GM23338 (cell line): ENCODE results near the gene TPM1. TPM values are rescaled to one million over a fixed set of nuclear protein-coding genes. Genes with fewer than 3 reads are reported as not detected.

Experiments
- ATAC-seq: fragments of 200-7000 bp; cut with Tn5 transposase; 3 replicates; pipeline ENCODE4 v1.9.1; 2020
- DNase-seq: peaks from one replicate; pipeline ENCODE4 v3.0.0-alpha.2; 2015; ENCODE audit warnings: low spot score
- H2AFZ ChIP-seq: fragments of 200-600 bp; sonication (generic); 2 replicates; pipeline ENCODE4 v1.8.0; 2016; ENCODE audit warnings: antibody characterized with exemption, mild to moderate bottlenecking, moderate library complexity
- H3F3A ChIP-seq: fragments of 200-600 bp; sonication (generic); replicated peaks from 2 replicates; pipeline ENCODE4 v1.8.0; 2017; ENCODE audit warnings: antibody characterized with exemption, mixed run types, low read depth
- H3K27ac ChIP-seq: fragments of 200-600 bp; sonication (generic); 2 replicates; pipeline ENCODE4 v1.6.1; 2016; ENCODE audit warnings: low read depth
- H3K27me3 ChIP-seq: fragments of 200-600 bp; sonication (generic); 2 replicates; pipeline ENCODE4 v1.8.0; 2016; ENCODE audit warnings: mild to moderate bottlenecking, mixed run types, moderate library complexity; ENCODE audit not compliant: insufficient read depth
- H3K36me3 ChIP-seq: fragments of 200-600 bp; sonication (generic); 2 replicates; pipeline ENCODE4 v1.8.0; 2016; ENCODE audit warnings: mild to moderate bottlenecking; ENCODE audit not compliant: insufficient read depth
- H3K4me1 ChIP-seq: fragments of 200-600 bp; sonication (generic); 2 replicates; pipeline ENCODE4 v1.8.0; 2016; ENCODE audit warnings: mild to moderate bottlenecking, moderate library complexity; ENCODE audit not compliant: insufficient read depth
- H3K4me2 ChIP-seq: fragments of 200-600 bp; sonication (generic); 2 replicates; pipeline ENCODE4 v1.7.1; 2017; ENCODE audit warnings: mixed run types
- H3K4me3 ChIP-seq: fragments of 200-600 bp; sonication (generic); 2 replicates; pipeline ENCODE4 v1.6.1; 2016; ENCODE audit warnings: mixed run types
- H3K79me2 ChIP-seq: fragments of 200-600 bp; sonication (generic); replicated peaks from 2 replicates; pipeline ENCODE4 v1.8.0; 2017; ENCODE audit warnings: mild to moderate bottlenecking; ENCODE audit not compliant: insufficient read depth
- H3K9me2 ChIP-seq: fragments of 200-600 bp; sonication (generic); 2 replicates; pipeline ENCODE4 v1.8.0; 2017; ENCODE audit not compliant: insufficient read depth
- H4K20me1 ChIP-seq: fragments of 200-600 bp; sonication (generic); replicated peaks from 2 replicates; pipeline ENCODE4 v1.8.0; 2017; ENCODE audit warnings: mild to moderate bottlenecking; ENCODE audit not compliant: insufficient read depth
- H3K27ac Mint-ChIP-seq: 2 replicates; pipeline ENCODE4 v1.8.0; 2020; ENCODE audit warnings: inconsistent platforms, mild to moderate bottlenecking, moderate library complexity, mixed read lengths
- H3K27me3 Mint-ChIP-seq: 3 replicates; pipeline ENCODE4 v1.8.0; 2022; ENCODE audit warnings: low read depth, mild to moderate bottlenecking, moderate library complexity, mixed read lengths, inconsistent platforms; ENCODE audit not compliant: insufficient read depth, poor library complexity
- H3K36me3 Mint-ChIP-seq: 3 replicates; pipeline ENCODE4 v1.8.0; 2021; ENCODE audit warnings: low read depth, mild to moderate bottlenecking, inconsistent platforms, moderate library complexity, mixed read lengths
- H3K4me1 Mint-ChIP-seq: 3 replicates; pipeline ENCODE4 v1.8.0; 2020; ENCODE audit warnings: mild to moderate bottlenecking, inconsistent platforms, mixed read lengths
- H3K4me3 Mint-ChIP-seq: 3 replicates; pipeline ENCODE4 v1.8.0; 2021; ENCODE audit warnings: moderate library complexity, mild to moderate bottlenecking, inconsistent platforms, mixed read lengths
- H3K9me3 Mint-ChIP-seq: 3 replicates; pipeline ENCODE4 v1.8.0; 2020; ENCODE audit warnings: moderate library complexity, mild to moderate bottlenecking, inconsistent platforms, mixed read lengths
- CREB1 ChIP-seq: fragments of 250-450 bp; sonication (Bioruptor Pico); IDR thresholded peaks from 2 replicates; pipeline ENCODE4 v1.5.0; 2020; ENCODE audit warnings: low read depth, mild to moderate bottlenecking, moderate library complexity
- ETS1 ChIP-seq: IDR thresholded peaks from 2 replicates; pipeline ENCODE4 v1.6.1; 2016; ENCODE audit warnings: antibody characterized with exemption
- EZH2 ChIP-seq: fragments of 200-600 bp; sonication (generic); IDR thresholded peaks from one replicate; pipeline ENCODE4 v1.8.0; 2017; ENCODE audit warnings: antibody characterized with exemption, mild to moderate bottlenecking, low read depth; ENCODE audit not compliant: unreplicated experiment
- EZH2phosphoT487 ChIP-seq: fragments of 200-600 bp; sonication (generic); IDR thresholded peaks from one replicate; pipeline ENCODE4 v1.8.1; 2018; ENCODE audit warnings: antibody characterized with exemption; ENCODE audit not compliant: unreplicated experiment
- JUNB ChIP-seq: IDR thresholded peaks from one replicate; pipeline ENCODE4 v1.6.1; 2016; ENCODE audit warnings: antibody characterized with exemption; ENCODE audit not compliant: unreplicated experiment
- NANOG ChIP-seq: IDR thresholded peaks from 2 replicates; pipeline ENCODE4 v1.6.1; 2016; ENCODE audit warnings: antibody characterized with exemption, borderline replicate concordance
- POLR2AphosphoS5 ChIP-seq: IDR thresholded peaks from 2 replicates; pipeline ENCODE4 v1.6.1; 2016; ENCODE audit warnings: antibody characterized with exemption, low read depth
- STAT1 ChIP-seq: IDR thresholded peaks from one replicate; pipeline ENCODE4 v1.6.1; 2016; ENCODE audit warnings: antibody characterized with exemption; ENCODE audit not compliant: unreplicated experiment
- ZNF114 ChIP-seq: fragments of 250-450 bp; sonication (Bioruptor Pico); IDR thresholded peaks from 2 replicates; pipeline ENCODE4 v1.5.0; 2020; ENCODE audit warnings: mild to moderate bottlenecking, moderate library complexity
- ZNF331 ChIP-seq: fragments of 250-450 bp; sonication (Bioruptor Pico); IDR thresholded peaks from 2 replicates; pipeline ENCODE4 v1.5.0; 2020; ENCODE audit warnings: low read depth, mild to moderate bottlenecking, moderate library complexity
- polyA plus RNA-seq: library from polyadenylated mRNA; unstranded; fragments of >200 nt; fragmentation: Nextera tagmentation; extraction: Ambion mirVana; gene quantifications from 2 replicates; pipeline ENCODE4 v1.2.1, GENCODE V29; 2016
- total RNA-seq: library from RNA; depleted of rRNA; stranded (reverse); fragments of >200 nt; shearing (Covaris generic); gene quantifications from 2 replicates; pipeline ENCODE4 v1.2.3, GENCODE V29; 2014
- TF ChIP-seq, protein P1 (sequence below): IDR thresholded peaks from one replicate; pipeline ENCODE4 v1.6.1; 2018; ENCODE audit warnings: antibody characterized with exemption; ENCODE audit not compliant: unreplicated experiment
- TF ChIP-seq, protein P2 (sequence below): fragments of 250-450 bp; sonication (Bioruptor Pico); IDR thresholded peaks from 2 replicates; pipeline ENCODE4 v1.5.0; 2020; ENCODE audit warnings: mild to moderate bottlenecking, moderate library complexity
- TF ChIP-seq, protein P3 (sequence below), 2 experiments: fragments of 200-600 bp in 1 of 2; sonication (generic) in 1 of 2; conservative IDR thresholded peaks; 2 replicates each; pipeline versions ENCODE4 v1.5.1 to v1.6.1; 2016 to 2017; ENCODE audit warnings: antibody characterized with exemption in 2 of 2, low read depth in 2 of 2, mild to moderate bottlenecking in 2 of 2, moderate library complexity in 1 of 2

The TPM1 gene
- total and polyA plus RNA-seq, 2 experiments from 2014 or later: 449 to 913 TPM

DNA sequence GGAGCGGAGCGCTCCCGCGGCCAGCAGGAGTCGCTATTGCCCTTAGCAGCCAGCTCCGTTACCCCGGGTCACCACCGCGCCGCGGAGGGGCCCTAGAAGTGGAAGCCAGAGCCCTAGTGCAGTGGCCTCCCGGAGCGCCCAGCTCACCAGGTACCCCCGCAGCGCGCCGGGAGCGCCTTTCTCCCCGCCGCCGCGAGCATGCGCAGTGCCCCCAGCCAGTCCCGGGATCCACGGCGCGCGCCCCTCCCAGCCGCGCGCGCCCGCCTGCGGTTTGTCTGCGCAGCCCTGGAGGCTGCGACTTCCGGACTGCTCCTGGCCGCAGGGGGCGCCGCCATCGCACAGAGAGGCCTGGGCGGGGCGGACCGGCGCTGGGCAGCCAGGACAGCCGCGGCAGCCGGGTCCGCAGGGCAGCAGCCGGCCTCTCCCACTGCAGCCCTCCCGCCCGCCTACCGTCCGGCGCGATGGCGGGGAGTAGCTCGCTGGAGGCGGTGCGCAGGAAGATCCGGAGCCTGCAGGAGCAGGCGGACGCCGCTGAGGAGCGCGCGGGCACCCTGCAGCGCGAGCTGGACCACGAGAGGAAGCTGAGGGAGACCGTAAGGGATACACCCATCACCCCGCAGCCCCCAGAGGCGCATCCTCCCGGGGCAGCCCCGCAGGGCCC lies 5.7 kb downstream of the TPM1 start:
- Histone ChIP-seq H3K36me3 (peaks cover 21% of the 10 kb centered on the region; the same call in 1 of the 2 replicates), H2AFZ (no peak overlapping the region), H3K79me2 (peaks cover 57% of the 10 kb centered on the region), H3K4me1 (peaks cover 52% of the 10 kb centered on the region), H3K27me3 (no peaks in the 10 kb centered on the region), H3K4me3 (peak overlapping the region; percentile 85), H3F3A (peaks cover 22% of the 10 kb centered on the region), H3K27ac (peak overlapping the region; percentile 78), H3K9me2 (no peaks in the 10 kb centered on the region), H4K20me1 (peaks cover 27% of the 10 kb centered on the region; the same call in 1 of the 2 replicates), H3K4me2 (peak overlapping the region; percentile 93)
- Mint-ChIP-seq H3K4me3 (peak overlapping the region; percentile 85), H3K27ac (0 out of 2 replicates have a peak overlapping the region, but pooled peaks have one; percentile 85), H3K9me3 (no peaks in the 10 kb centered on the region; the same call in 2 of the 3 replicates), H3K27me3 (peaks cover 39% of the 10 kb centered on the region), H3K36me3 (peaks cover 84% of the 10 kb centered on the region), H3K4me1 (peaks cover 79% of the 10 kb centered on the region)
- ATAC-seq: peak; percentile 65
- DNase-seq: peak; percentile 96
- TF ChIP-seq, protein P1, sequence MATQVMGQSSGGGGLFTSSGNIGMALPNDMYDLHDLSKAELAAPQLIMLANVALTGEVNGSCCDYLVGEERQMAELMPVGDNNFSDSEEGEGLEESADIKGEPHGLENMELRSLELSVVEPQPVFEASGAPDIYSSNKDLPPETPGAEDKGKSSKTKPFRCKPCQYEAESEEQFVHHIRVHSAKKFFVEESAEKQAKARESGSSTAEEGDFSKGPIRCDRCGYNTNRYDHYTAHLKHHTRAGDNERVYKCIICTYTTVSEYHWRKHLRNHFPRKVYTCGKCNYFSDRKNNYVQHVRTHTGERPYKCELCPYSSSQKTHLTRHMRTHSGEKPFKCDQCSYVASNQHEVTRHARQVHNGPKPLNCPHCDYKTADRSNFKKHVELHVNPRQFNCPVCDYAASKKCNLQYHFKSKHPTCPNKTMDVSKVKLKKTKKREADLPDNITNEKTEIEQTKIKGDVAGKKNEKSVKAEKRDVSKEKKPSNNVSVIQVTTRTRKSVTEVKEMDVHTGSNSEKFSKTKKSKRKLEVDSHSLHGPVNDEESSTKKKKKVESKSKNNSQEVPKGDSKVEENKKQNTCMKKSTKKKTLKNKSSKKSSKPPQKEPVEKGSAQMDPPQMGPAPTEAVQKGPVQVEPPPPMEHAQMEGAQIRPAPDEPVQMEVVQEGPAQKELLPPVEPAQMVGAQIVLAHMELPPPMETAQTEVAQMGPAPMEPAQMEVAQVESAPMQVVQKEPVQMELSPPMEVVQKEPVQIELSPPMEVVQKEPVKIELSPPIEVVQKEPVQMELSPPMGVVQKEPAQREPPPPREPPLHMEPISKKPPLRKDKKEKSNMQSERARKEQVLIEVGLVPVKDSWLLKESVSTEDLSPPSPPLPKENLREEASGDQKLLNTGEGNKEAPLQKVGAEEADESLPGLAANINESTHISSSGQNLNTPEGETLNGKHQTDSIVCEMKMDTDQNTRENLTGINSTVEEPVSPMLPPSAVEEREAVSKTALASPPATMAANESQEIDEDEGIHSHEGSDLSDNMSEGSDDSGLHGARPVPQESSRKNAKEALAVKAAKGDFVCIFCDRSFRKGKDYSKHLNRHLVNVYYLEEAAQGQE: no peak
- no peak for TF ChIP-seq EZH2
- no peak for TF ChIP-seq ZNF331
- no peak for TF ChIP-seq ZNF114 (CRISPR knock-in tag)
- TF ChIP-seq, protein P2, sequence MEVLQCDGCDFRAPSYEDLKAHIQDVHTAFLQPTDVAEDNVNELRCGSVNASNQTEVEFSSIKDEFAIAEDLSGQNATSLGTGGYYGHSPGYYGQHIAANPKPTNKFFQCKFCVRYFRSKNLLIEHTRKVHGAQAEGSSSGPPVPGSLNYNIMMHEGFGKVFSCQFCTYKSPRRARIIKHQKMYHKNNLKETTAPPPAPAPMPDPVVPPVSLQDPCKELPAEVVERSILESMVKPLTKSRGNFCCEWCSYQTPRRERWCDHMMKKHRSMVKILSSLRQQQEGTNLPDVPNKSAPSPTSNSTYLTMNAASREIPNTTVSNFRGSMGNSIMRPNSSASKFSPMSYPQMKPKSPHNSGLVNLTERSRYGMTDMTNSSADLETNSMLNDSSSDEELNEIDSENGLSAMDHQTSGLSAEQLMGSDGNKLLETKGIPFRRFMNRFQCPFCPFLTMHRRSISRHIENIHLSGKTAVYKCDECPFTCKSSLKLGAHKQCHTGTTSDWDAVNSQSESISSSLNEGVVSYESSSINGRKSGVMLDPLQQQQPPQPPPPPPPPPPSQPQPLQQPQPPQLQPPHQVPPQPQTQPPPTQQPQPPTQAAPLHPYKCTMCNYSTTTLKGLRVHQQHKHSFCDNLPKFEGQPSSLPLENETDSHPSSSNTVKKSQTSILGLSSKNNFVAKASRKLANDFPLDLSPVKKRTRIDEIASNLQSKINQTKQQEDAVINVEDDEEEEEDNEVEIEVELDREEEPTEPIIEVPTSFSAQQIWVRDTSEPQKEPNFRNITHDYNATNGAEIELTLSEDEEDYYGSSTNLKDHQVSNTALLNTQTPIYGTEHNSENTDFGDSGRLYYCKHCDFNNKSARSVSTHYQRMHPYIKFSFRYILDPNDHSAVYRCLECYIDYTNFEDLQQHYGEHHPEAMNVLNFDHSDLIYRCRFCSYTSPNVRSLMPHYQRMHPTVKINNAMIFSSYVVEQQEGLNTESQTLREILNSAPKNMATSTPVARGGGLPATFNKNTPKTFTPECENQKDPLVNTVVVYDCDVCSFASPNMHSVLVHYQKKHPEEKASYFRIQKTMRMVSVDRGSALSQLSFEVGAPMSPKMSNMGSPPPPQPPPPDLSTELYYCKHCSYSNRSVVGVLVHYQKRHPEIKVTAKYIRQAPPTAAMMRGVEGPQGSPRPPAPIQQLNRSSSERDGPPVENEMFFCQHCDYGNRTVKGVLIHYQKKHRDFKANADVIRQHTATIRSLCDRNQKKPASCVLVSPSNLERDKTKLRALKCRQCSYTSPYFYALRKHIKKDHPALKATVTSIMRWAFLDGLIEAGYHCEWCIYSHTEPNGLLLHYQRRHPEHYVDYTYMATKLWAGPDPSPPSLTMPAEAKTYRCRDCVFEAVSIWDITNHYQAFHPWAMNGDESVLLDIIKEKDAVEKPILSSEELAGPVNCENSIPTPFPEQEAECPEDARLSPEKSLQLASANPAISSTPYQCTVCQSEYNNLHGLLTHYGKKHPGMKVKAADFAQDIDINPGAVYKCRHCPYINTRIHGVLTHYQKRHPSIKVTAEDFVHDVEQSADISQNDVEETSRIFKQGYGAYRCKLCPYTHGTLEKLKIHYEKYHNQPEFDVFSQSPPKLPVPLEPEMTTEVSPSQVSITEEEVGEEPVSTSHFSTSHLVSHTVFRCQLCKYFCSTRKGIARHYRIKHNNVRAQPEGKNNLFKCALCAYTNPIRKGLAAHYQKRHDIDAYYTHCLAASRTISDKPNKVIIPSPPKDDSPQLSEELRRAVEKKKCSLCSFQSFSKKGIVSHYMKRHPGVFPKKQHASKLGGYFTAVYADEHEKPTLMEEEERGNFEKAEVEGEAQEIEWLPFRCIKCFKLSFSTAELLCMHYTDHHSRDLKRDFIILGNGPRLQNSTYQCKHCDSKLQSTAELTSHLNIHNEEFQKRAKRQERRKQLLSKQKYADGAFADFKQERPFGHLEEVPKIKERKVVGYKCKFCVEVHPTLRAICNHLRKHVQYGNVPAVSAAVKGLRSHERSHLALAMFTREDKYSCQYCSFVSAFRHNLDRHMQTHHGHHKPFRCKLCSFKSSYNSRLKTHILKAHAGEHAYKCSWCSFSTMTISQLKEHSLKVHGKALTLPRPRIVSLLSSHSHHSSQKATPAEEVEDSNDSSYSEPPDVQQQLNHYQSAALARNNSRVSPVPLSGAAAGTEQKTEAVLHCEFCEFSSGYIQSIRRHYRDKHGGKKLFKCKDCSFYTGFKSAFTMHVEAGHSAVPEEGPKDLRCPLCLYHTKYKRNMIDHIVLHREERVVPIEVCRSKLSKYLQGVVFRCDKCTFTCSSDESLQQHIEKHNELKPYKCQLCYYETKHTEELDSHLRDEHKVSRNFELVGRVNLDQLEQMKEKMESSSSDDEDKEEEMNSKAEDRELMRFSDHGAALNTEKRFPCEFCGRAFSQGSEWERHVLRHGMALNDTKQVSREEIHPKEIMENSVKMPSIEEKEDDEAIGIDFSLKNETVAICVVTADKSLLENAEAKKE (CRISPR knock-in tag): no peak
- no peak for TF ChIP-seq JUNB
- peak; percentile 97 for TF ChIP-seq POLR2AphosphoS5
- TF ChIP-seq, protein P3, sequence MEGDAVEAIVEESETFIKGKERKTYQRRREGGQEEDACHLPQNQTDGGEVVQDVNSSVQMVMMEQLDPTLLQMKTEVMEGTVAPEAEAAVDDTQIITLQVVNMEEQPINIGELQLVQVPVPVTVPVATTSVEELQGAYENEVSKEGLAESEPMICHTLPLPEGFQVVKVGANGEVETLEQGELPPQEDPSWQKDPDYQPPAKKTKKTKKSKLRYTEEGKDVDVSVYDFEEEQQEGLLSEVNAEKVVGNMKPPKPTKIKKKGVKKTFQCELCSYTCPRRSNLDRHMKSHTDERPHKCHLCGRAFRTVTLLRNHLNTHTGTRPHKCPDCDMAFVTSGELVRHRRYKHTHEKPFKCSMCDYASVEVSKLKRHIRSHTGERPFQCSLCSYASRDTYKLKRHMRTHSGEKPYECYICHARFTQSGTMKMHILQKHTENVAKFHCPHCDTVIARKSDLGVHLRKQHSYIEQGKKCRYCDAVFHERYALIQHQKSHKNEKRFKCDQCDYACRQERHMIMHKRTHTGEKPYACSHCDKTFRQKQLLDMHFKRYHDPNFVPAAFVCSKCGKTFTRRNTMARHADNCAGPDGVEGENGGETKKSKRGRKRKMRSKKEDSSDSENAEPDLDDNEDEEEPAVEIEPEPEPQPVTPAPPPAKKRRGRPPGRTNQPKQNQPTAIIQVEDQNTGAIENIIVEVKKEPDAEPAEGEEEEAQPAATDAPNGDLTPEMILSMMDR (conservative IDR thresholded peaks at IDR 0.05; ENCODE audit: low read depth in 2 of 2): peak; percentile 76 to 82
- no peak for TF ChIP-seq EZH2phosphoT487
- TF ChIP-seq NANOG: peak; percentile 3; the same call in 1 of the 2 replicates
- TF ChIP-seq CREB1 (CRISPR knock-in tag): peak; percentile 23; the same call in 1 of the 2 replicates
- peak; percentile 68 for TF ChIP-seq ETS1
- TF ChIP-seq STAT1: peak; percentile 41
